GM12878 (cell line): ENCODE measurements around the gene SPSB3. TPM values are rescaled to one million over a fixed set of nuclear protein-coding genes. Genes with fewer than 3 reads are reported as not detected.

Experiments used
- ATAC-seq: fragments of 200-7000 bp; cut with Tn5 transposase; 3 replicates; pipeline ENCODE4 v1.9.1; 2020; ENCODE audit warnings: mild to moderate bottlenecking, moderate library complexity
- BruUV-seq: library from RNA; stranded (reverse); fragments of 400-500 nt; replicated peaks from 2 replicates; lab custom pipeline; 2021; lab: Mats Ljungman, UMichigan
- CTCF ChIA-PET: fragments of 300-600 bp; sonication (Branson Sonifier 250); formaldehyde crosslinking; extraction: SDS; loops from one replicate; lab custom pipeline; 2021; ENCODE audit warnings: inconsistent platforms; lab: Yijun Ruan, JAX
- POLR2A ChIA-PET: fragments of 350-600 bp; formaldehyde crosslinking; extraction: SDS; loops from one replicate; lab custom pipeline; 2021; ENCODE audit warnings: inconsistent platforms; lab: Charles Lee
- RAD21 ChIA-PET: fragments of 300-600 bp; sonication (Branson Sonifier 250); formaldehyde crosslinking; loops from one replicate; lab custom pipeline; 2023; ENCODE audit warnings: antibody characterized with exemption; ENCODE audit not compliant: unreplicated experiment; lab: Charles Lee
- SMC1A ChIA-PET: fragments of 300-600 bp; sonication (Branson Sonifier 250); formaldehyde crosslinking; loops from one replicate; lab custom pipeline; 2023; ENCODE audit not compliant: unreplicated experiment, uncharacterized antibody; lab: Charles Lee
- DNase-seq: peaks from one replicate; pipeline ENCODE4 v3.0.0-alpha.2; 2011; ENCODE audit warnings: low read depth, low spot score
- FAIRE-seq: peaks from 3 replicates; lab custom pipeline; 2011; peaks lifted over from hg19 to GRCh38; lab: Jason Lieb, UNC
- H2AFZ ChIP-seq: 2 replicates; pipeline ENCODE4 v1.6.0; 2011; ENCODE audit warnings: low read depth, low read length, control low read depth; ENCODE audit not compliant: control insufficient read depth
- H3K27ac ChIP-seq: 2 replicates; pipeline ENCODE4 v1.5.1; 2011; ENCODE audit warnings: control low read depth; ENCODE audit not compliant: control insufficient read depth, insufficient read depth
- H3K27me3 ChIP-seq, 2 experiments: replicated peaks in 1 of 2; 2 replicates each; pipeline versions ENCODE4 v1.6.0 to v1.6.1; 2011; ENCODE audit warnings: low read length in 1 of 2; ENCODE audit not compliant: control insufficient read depth in 2 of 2, insufficient read depth in 2 of 2
- H3K36me3 ChIP-seq, 2 experiments: 2 replicates each; pipeline ENCODE4 v1.5.1; 2011; ENCODE audit warnings: low read length in 1 of 2; ENCODE audit not compliant: control insufficient read depth in 2 of 2, insufficient read depth in 2 of 2
- H3K4me1 ChIP-seq: 2 replicates; pipeline ENCODE4 v1.6.1; 2011; ENCODE audit warnings: mild to moderate bottlenecking, low read length, moderate library complexity, mixed read lengths; ENCODE audit not compliant: control insufficient read depth, insufficient read depth
- H3K4me2 ChIP-seq: 2 replicates; pipeline ENCODE4 v1.6.0; 2011; ENCODE audit warnings: control low read depth; ENCODE audit not compliant: control insufficient read depth, insufficient read depth
- H3K4me3 ChIP-seq: fragments of 200-600 bp; sonication (generic); 2 replicates; pipeline ENCODE4 v1.5.1; 2016
- H3K79me2 ChIP-seq: 2 replicates; pipeline ENCODE4 v1.6.0; 2011; ENCODE audit warnings: low read length; ENCODE audit not compliant: control insufficient read depth, insufficient read depth
- H3K9ac ChIP-seq: 2 replicates; pipeline ENCODE4 v1.8.0; 2011; ENCODE audit warnings: low read length, control low read depth, mixed read lengths; ENCODE audit not compliant: control insufficient read depth, insufficient read depth
- H3K9me3 ChIP-seq: replicated peaks from 3 replicates; pipeline ENCODE4 v1.5.1; 2011; ENCODE audit warnings: mild to moderate bottlenecking, low read length; ENCODE audit not compliant: control insufficient read depth, insufficient read depth
- H4K20me1 ChIP-seq: 2 replicates; pipeline ENCODE4 v1.6.0; 2011; ENCODE audit not compliant: control insufficient read depth, insufficient read depth
- DPF2 ChIP-seq: fragments of 450-650 bp; IDR thresholded peaks from 2 replicates; pipeline ENCODE4 v1.6.1; 2017; ENCODE audit warnings: mild to moderate bottlenecking
- E4F1 ChIP-seq: fragments of 450-650 bp; IDR thresholded peaks from 2 replicates; pipeline ENCODE4 v1.6.1; 2018; ENCODE audit warnings: borderline replicate concordance, mild to moderate bottlenecking; ENCODE audit not compliant: partially characterized antibody
- ESRRA ChIP-seq: IDR thresholded peaks from 2 replicates; pipeline ENCODE4 v1.6.1; 2012; ENCODE audit warnings: mild to moderate bottlenecking, low read length, improper control_type of control experiment
- MEF2A ChIP-seq: IDR thresholded peaks from 2 replicates; pipeline ENCODE4 v1.6.1; 2011; ENCODE audit warnings: low read depth, mild to moderate bottlenecking, low read length, moderate library complexity; ENCODE audit not compliant: insufficient read depth
- WGBS: methylation state at CpG from one replicate; pipeline ENCODE4 v1.1.6; 2016; ENCODE audit warnings: low lambda C conversion rate; ENCODE audit not compliant: insufficient replicate concordance, insufficient coverage; ENCODE audit errors: missing lambda C conversion rate; 5-methylcytosine and 5-hydroxymethylcytosine counted together
- in situ Hi-C: fragments of 300-500 bp; cut with MboI; formaldehyde crosslinking; loops from 9 replicates; pipeline ENCODE4 v1.14.3; 2018; ENCODE audit warnings: mixed read lengths
- intact Hi-C: fragments of 100-400 bp; cut with micrococcal nuclease; formaldehyde crosslinking; loops from one replicate; pipeline ENCODE4 v1.14.2; 2022; ENCODE audit not compliant: unreplicated experiment
- polyA plus RNA-seq, 11 experiments: library from polyadenylated mRNA; depleted of rRNA in 4 of 11; unstranded in 6 of 11; stranded (reverse) in 5 of 11; fragments of >200 nt; fragmentation: Nextera tagmentation in 4 of 11; fragmentation: Illumina TruSeq in 1 of 11; extraction: Ambion mirVana in 4 of 11; extraction: Trizol in 1 of 11; gene quantifications; 1 replicate in 1 of 11; 2 replicates in 10 of 11; pipeline versions ENCODE4 v1.2.1 to v1.2.3, GENCODE V29; 2011 to 2016; ENCODE audit warnings: inconsistent platforms in 2 of 11, missing spikeins in 2 of 11, low read depth in 1 of 11
- total RNA-seq, 4 experiments: library from RNA; depleted of rRNA in 3 of 4; stranded (reverse); fragments of >200 nt in 3 of 4; fragmentation: Illumina TruSeq in 1 of 4; extraction: Trizol in 1 of 4; gene quantifications; 2 replicates each; pipeline versions ENCODE4 v1.2.1 to v1.2.3, GENCODE V29; 2013 to 2021
- TF ChIP-seq, protein P1 (sequence below): IDR thresholded peaks from 2 replicates; pipeline ENCODE4 v1.6.1; 2011; ENCODE audit warnings: mild to moderate bottlenecking, low read depth, low read length, moderate library complexity; ENCODE audit not compliant: insufficient replicate concordance

The SPSB3 gene
- total and polyA plus RNA-seq, 10 of the 15 experiments (the other 5 are each of a cell fraction or from before 2014, with no cell fraction given), result 0.31 to 26.9 (median 14.0) TPM

DNA sequence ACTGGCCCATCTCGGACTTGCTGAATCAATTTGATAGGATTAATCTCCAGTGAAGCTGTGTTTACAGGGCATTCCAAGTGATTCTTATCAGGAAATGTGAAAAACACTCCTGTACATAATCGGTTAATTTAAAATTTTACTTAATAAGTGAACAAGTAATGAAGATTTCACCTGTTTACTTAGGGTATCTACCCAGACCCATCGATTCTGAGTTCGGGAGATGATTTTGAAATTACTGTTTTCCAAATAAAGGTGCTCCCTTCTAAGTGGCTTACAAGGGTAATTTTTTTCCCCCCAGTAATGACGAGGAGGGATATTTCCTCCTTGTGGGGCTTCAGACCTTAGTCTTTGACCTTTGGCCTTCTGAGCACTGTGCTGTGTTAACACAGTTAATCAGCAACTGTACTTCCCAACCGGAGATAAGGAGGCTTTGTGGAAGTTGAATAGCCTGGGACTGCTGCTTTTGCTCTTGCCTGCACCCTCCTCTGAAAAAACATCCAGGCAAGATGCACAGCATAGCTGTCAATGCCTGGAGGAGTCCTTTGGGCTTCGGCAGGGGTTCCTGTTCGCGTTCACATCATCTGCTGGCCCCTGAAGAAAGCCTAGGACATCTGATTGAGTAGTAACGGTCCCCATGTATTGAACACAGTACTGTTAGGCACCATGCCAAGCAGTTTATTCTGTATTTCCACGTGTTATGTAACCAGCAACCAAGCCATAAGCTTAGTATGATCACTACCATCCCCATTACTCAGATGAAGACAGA, 46.5 kb upstream of the SPSB3 start:
- 55% methylated on average over 11 of the region's 11 CpGs for WGBS
- TF ChIP-seq MEF2A (no peak), ESRRA (no peak), DPF2 (no peak), E4F1 (no peak)
- TF ChIP-seq, protein P1, sequence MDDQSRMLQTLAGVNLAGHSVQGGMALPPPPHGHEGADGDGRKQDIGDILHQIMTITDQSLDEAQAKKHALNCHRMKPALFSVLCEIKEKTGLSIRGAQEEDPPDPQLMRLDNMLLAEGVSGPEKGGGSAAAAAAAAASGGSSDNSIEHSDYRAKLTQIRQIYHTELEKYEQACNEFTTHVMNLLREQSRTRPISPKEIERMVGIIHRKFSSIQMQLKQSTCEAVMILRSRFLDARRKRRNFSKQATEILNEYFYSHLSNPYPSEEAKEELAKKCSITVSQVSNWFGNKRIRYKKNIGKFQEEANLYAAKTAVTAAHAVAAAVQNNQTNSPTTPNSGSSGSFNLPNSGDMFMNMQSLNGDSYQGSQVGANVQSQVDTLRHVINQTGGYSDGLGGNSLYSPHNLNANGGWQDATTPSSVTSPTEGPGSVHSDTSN, result no peak
- ATAC-seq (no peak), FAIRE-seq (no peak), DNase-seq (no peak)
- Histone ChIP-seq H3K9ac (no peak overlapping the region), H3K27me3 (no peaks in the 10 kb centered on the region), H2AFZ (no peak overlapping the region), H3K79me2 (peaks cover 17% of the 10 kb centered on the region), H3K36me3 (no peaks in the 10 kb centered on the region), H4K20me1 (no peaks in the 10 kb centered on the region), H3K4me2 (peak overlapping the region; percentile 39), H3K9me3 (no peaks in the 10 kb centered on the region), H3K4me1 (peaks cover 4% of the 10 kb centered on the region; the same call in 1 of the 2 replicates), H3K4me3 (peak overlapping the region; percentile 20; the same call in 1 of the 2 replicates), H3K27ac (no peak overlapping the region)
- intact Hi-C loops (no loop called here), in situ Hi-C loops (no loop called here)
- ChIA-PET CTCF (no interaction called here), RAD21 (no interaction called here), SMC1A (no interaction called here), POLR2A (interaction anchor here (2.4 kb wide), 1 partner anchor 46 kb away, joined by 8 read pairs; the partner anchor contains the start of genes NUBP2 and SPSB3)
- BruUV-seq, result no TSS peak
